GM21619 (cell line): Measurements from ENCODE around the gene EFNA3.
A peak's percentile ranks its signal among the peaks of the same experiment; 100 is the strongest.

ENCODE experiments used
- ATAC-seq: cut with Tn5 transposase; IDR thresholded peaks from one replicate; pipeline ENCODE4 v1.9.1; 2021; ENCODE audit not compliant: unreplicated experiment

The EFNA3 gene

DNA sequence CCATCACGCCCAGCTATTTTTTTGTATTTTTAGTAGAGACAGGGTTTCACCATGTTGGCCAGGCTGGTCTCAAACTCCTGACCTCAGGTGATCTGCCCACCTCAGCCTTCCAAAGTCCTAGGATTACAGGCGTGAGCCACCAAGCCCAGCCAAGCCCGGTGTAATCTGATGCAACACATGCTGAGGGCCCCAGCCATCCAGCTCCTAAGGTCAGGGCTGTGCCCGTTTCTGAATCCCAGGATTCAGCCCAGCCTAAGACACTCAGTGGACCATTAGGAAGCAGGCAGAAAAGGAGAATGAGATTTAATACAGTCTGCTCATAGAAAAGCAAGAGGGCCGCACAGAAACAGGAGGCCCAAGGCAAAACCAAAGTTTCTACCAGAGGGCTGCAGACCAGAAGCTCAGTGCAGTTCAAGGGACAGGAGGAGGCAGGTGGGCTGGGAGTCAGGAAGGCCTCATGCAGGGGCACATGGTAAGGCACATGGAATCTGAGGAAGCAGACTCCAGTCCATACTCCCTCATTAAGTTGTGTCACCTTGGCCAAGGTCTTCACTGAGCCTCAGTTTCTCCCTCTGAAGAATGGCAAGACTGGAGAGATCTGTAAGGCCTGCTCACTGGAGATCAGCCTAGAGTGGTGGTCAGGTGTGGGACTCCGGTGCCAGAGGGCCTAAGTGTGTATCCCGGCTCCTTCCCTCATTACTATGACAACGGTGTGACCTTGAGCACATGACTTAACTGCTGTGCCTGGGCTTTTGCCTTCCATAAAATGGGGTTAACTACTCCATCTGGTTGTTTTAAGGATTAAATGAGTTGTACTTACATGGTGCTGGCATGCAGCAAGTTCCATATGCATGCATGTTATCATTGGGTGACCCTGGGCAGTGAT, 29.9 kb upstream of the EFNA3 start:
- no peak for ATAC-seq

- ATAC-seq = no peak
Observed at GRCh38 chr1:155049651-155050559, 28.7 kb upstream of the EFNA3 start.

GRCh38 chr1:155050560-155051341, 27.9 kb upstream of the EFNA3 start, which contains the start of gene ADAM15:
ADAM15 (plus strand) TSS chr1:155051316; CDS start chr1:155051387, 71 bp downstream.
- ATAC-seq = peak; percentile 59

GRCh38 chr1:155051342-155051776, 27.3 kb upstream of the EFNA3 start:
- no peak for ATAC-seq

GRCh38 chr1:155051777-155052398, 26.7 kb upstream of the EFNA3 start:
- ATAC-seq = peak; percentile 3

DNA sequence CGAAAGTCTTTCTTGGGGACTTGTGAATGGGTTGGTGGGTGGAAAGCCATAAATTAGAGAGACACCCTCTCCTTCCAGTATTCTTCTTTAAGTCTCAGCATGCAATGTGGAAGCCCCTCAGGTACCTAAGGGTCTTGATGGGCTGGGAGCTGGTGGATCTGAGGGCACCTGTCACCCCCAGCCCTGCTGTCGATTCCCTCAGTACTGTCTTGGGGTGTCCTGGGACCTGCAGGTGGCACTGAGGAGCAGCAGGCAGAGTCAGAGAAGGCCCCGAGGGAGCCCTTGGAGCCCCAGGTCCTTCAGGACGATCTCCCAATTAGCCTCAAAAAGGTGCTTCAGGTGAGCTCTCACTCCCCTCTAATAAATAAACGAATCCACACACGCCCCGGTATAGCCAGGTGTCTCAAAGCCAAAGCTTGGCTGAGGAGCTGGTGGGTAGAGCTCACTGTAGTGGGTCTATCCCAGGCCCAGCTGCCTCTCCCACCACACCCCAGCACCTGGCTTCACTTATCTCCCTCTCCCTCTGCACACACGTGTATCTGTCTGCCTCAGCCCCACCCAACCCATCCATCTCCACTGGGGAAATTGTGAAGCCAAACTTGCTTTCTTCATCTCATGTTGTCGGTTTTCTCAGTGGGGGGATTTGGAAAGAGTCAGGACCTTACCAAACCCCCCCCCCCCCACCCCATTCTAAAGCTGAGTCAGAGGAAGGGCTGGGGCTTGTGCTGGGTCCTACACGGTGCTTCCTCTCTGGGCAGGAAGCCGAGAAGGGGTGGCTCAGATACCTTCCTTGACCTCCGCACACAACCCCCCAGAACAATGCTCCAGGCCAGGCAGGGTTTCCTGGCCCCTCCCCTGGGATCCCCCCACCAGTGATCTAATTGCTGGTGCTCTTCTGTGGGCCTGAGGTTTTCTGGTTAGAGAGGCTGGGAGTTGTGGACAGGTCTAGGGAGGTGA, 25.9 kb upstream of the EFNA3 start:
- no peak for ATAC-seq

- no peak for ATAC-seq
Observed at GRCh38 chr1:155053531-155054105, 25.0 kb upstream of the EFNA3 start.

- ATAC-seq = no peak
Observed at GRCh38 chr1:155057104-155057503, 21.5 kb upstream of the EFNA3 start.

- ATAC-seq = no peak
Observed at GRCh38 chr1:155057788-155058211, 20.8 kb upstream of the EFNA3 start.

DNA sequence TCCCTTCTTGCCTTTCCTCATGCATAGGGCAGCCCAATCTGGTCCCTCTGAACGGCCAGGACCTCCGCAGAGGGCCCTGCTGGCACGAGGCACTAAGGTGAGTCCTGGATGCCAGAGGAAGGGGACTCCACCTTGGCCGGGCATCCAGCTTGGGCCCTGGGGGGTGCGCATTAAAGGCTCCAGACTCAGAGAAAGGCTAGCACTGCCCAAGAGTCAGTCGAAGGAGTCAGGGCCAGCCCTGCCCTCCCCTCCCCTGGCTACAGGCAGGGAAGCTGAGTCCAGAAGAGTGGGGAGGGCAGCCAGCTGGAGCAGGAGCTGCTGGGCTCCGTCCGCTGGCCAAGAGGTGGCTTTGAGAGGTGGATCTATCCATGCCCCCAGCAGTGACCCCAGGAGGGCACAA, 17.9 kb upstream of the EFNA3 start:
- no peak for ATAC-seq

DNA sequence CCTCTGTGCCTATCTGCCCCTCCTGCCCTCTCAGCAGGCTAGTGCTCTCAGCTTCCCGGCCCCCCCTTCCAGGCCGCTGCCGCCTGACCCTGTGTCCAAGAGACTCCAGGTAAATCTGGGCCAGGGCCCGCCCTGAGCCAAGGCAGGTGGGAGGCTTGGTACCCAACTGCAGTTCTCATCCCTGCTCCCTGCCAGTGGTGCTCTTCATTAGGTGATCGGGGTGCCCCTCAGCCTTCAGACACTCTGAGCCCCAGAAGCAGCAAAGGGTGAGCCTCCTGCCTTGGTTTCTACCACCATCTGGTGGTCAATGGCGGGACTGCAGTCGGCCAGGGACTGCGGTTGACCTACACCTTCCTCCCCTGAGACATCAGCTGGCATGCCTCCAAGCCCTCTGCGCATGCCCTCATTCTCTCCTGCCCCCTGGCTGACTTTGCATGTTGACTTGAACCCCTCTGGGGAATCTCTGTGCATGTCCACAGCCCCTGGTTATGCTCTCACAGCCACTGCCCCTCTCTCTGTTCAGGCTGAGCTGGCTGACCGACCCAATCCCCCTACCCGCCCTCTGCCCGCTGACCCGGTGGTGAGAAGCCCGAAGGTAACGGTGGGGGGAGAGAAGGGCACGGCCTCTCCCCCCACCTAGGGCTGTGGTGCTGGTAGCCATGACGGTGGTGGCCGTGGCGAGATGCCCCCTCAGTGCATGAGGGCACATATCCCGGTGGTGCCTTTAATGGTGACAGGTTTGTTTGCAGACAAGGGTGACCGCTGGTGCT, 17.1 kb upstream of the EFNA3 start:
- ATAC-seq = peak; percentile 42

- ATAC-seq = no peak
Observed at GRCh38 chr1:155062151-155062686, 16.4 kb upstream of the EFNA3 start.

GRCh38 chr1:155062702-155063411, 15.8 kb upstream of the EFNA3 start:
- no peak for ATAC-seq

DNA sequence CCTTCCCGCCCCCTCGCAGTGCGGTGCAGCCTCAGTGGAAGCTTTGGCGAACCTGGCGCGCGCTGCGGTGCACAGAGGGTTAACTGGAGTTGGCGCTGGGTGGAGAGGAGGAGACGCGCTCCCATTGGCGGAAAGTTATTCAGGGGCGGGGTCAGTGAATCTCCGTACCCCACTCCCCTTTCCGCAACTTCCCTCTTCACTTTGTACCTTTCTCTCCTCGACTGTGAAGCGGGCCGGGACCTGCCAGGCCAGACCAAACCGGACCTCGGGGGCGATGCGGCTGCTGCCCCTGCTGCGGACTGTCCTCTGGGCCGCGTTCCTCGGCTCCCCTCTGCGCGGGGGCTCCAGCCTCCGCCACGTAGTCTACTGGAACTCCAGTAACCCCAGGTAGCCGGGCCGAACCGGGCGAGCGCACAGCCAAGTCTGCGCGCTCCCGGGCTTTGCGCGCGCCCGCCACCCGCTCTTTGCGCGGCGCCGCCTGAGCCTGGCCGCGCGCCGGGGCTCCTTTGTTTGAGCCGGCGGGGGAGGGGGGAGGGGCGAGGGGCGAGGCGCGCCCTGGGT, 15.0 kb upstream of the EFNA3 start, which contains the start of gene EFNA4:
TSS of gene EFNA4 (plus strand) at position 191 of the 561 bp plus-strand sequence. CDS start at position 275, 84 bp downstream.
- ATAC-seq = peak; percentile 64

- ATAC-seq = no peak
Observed at GRCh38 chr1:155064111-155064831, 14.4 kb upstream of the EFNA3 start.

GRCh38 chr1:155064832-155065429, 13.7 kb upstream of the EFNA3 start:
- ATAC-seq = no peak
